Measurements from ENCODE around the gene DDIT3.

- TF ChIP-seq CTCF (IDR thresholded peaks at IDR 0.05) (no peak), POLR2A (IDR thresholded peaks at IDR 0.05) (no peak)
These were observed 48.5 kb upstream of the DDIT3 start for GRCh38 chr12:57568838-57569237.

Measured in heart left ventricle (tissue), 13 donors.